KOPT-K1 (cell line): ENCODE data around the gene MTMR10.

ENCODE experiments used
- H3K27ac ChIP-seq: fragments of 200-600 bp; sonication (generic); 2 replicates; pipeline ENCODE4 v1.5.1; 2016; ENCODE audit warnings: antibody characterized with exemption, mild to moderate bottlenecking, low read depth, low read length; ENCODE audit not compliant: poor library complexity, severe bottlenecking
- H3K36me3 ChIP-seq: fragments of 200-600 bp; sonication (generic); 2 replicates; pipeline ENCODE4 v1.5.1; 2017; ENCODE audit warnings: antibody characterized with exemption, mild to moderate bottlenecking, low read length, moderate library complexity; ENCODE audit not compliant: insufficient read depth
- H3K9me3 ChIP-seq: fragments of 200-600 bp; sonication (generic); 2 replicates; pipeline ENCODE4 v1.5.1; 2017; ENCODE audit warnings: antibody characterized with exemption, low read length, mild to moderate bottlenecking; ENCODE audit not compliant: insufficient read depth, poor library complexity, severe bottlenecking

Gene MTMR10

GRCh38 chr15:30956216-30957124, 35.0 kb downstream of the MTMR10 start:
- Histone ChIP-seq H3K9me3 (no peaks in the 10 kb centered on the region), H3K27ac (no peak overlapping the region), H3K36me3 (peaks cover 100% of the 10 kb centered on the region)

- Histone ChIP-seq H3K36me3 (peaks cover 100% of the 10 kb centered on the region), H3K9me3 (peaks cover 11% of the 10 kb centered on the region), H3K27ac (no peak overlapping the region)
Observed at GRCh38 chr15:30954674-30955073, 36.8 kb downstream of the MTMR10 start.

- Histone ChIP-seq H3K27ac (no peak overlapping the region), H3K36me3 (peaks cover 100% of the 10 kb centered on the region), H3K9me3 (peaks cover 19% of the 10 kb centered on the region)
Observed at GRCh38 chr15:30953731-30954378, 37.6 kb downstream of the MTMR10 start.

- no peak overlapping the region for H3K27ac ChIP-seq
- H3K36me3 ChIP-seq, result peaks cover 100% of the 10 kb centered on the region
- H3K9me3 ChIP-seq, result peaks cover 19% of the 10 kb centered on the region
Observed at GRCh38 chr15:30953183-30953582, 38.2 kb downstream of the MTMR10 start.

GRCh38 chr15:30943654-30944335, 47.6 kb downstream of the MTMR10 start:
- Histone ChIP-seq H3K36me3 (peaks cover 99% of the 10 kb centered on the region), H3K9me3 (no peaks in the 10 kb centered on the region), H3K27ac (no peak overlapping the region)

GRCh38 chr15:30941520-30941919, 49.9 kb downstream of the MTMR10 start:
- Histone ChIP-seq H3K36me3 (peaks cover 99% of the 10 kb centered on the region), H3K9me3 (no peaks in the 10 kb centered on the region), H3K27ac (no peak overlapping the region)

GRCh38 chr15:30940359-30940758, 51.1 kb downstream of the MTMR10 start:
- Histone ChIP-seq H3K36me3 (peaks cover 92% of the 10 kb centered on the region), H3K9me3 (no peaks in the 10 kb centered on the region), H3K27ac (no peak overlapping the region)

GRCh38 chr15:30939161-30939560, 52.3 kb downstream of the MTMR10 start:
- no peaks in the 10 kb centered on the region for H3K9me3 ChIP-seq
- peaks cover 90% of the 10 kb centered on the region for H3K36me3 ChIP-seq
- H3K27ac ChIP-seq, result no peak overlapping the region

GRCh38 chr15:30933293-30933692, 58.1 kb downstream of the MTMR10 start:
- H3K27ac ChIP-seq, result no peak overlapping the region
- no peaks in the 10 kb centered on the region for H3K9me3 ChIP-seq
- H3K36me3 ChIP-seq, result peaks cover 64% of the 10 kb centered on the region

- Histone ChIP-seq H3K9me3 (no peaks in the 10 kb centered on the region), H3K36me3 (peaks cover 69% of the 10 kb centered on the region), H3K27ac (no peak overlapping the region)
Observed at GRCh38 chr15:30930422-30930821, 61.0 kb downstream of the MTMR10 start.

- H3K9me3 ChIP-seq, result no peaks in the 10 kb centered on the region
- no peak overlapping the region for H3K27ac ChIP-seq
- H3K36me3 ChIP-seq, result peaks cover 70% of the 10 kb centered on the region
Observed at GRCh38 chr15:30929982-30930381, 61.4 kb downstream of the MTMR10 start.

GRCh38 chr15:30929064-30929669, 62.3 kb downstream of the MTMR10 start:
- Histone ChIP-seq H3K36me3 (peaks cover 71% of the 10 kb centered on the region), H3K9me3 (no peaks in the 10 kb centered on the region), H3K27ac (no peak overlapping the region)

- Histone ChIP-seq H3K36me3 (peaks cover 77% of the 10 kb centered on the region), H3K9me3 (no peaks in the 10 kb centered on the region), H3K27ac (no peak overlapping the region)
Observed at GRCh38 chr15:30928076-30928475, 63.4 kb downstream of the MTMR10 start.

GRCh38 chr15:30927148-30927761, 64.2 kb downstream of the MTMR10 start:
- Histone ChIP-seq H3K27ac (no peak overlapping the region), H3K9me3 (no peaks in the 10 kb centered on the region), H3K36me3 (peaks cover 85% of the 10 kb centered on the region)
